ENCODE data around the gene PDCD5.

The PDCD5 gene

GRCh38 chr19:32631381-32631780 lies 50.4 kb downstream of the PDCD5 start:
- DNase-seq (ENCODE audit: low read depth in 2 of 2): no peak

Measured in fibroblast of skin of left biceps (primary cell).